Measurements from ENCODE around the gene SUSD2.

The SUSD2 gene

DNA sequence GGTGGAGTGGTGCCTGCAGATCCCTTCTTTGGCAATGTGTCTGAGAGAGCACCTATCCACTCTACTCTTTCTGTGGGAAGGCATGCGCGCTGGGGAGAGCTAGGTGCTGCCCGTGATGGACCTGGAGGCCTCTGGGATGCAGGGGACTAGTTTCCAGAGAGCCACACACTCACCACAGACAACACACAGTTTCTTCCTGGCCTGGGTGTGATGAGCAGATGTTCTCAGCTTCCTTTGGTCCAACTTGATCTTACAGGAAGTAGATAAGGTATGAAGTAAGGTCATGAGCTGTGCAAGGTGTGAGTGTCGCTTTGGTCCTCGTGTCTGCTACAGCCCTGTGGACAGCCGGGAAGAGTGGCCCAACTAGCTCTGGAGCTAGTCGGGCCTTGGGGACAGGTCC is 27.3 kb upstream of the SUSD2 start:
- peak in 1 of 2 donors; percentile 31 for DNase-seq

DNA sequence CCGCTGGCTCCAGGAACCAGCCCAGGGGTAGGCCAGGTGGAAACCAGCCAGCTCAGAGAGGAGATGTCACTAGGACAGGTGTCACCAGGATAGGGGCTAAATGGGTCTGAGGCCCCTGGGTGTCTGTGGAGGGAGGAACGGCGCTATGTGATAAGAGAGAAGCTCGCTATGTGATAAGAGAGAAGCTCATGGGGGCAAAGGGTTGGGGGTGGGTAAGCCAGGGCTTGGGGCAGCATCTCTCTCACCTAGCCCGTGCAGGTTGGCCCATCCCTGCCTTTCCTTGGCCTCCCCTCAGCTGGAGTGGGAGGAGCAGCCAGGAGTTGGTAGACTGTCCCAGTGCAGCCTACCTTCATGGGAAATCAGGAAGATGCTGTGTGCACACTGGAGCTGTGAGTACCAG is 26.5 kb upstream of the SUSD2 start:
- no peak for DNase-seq

DNA sequence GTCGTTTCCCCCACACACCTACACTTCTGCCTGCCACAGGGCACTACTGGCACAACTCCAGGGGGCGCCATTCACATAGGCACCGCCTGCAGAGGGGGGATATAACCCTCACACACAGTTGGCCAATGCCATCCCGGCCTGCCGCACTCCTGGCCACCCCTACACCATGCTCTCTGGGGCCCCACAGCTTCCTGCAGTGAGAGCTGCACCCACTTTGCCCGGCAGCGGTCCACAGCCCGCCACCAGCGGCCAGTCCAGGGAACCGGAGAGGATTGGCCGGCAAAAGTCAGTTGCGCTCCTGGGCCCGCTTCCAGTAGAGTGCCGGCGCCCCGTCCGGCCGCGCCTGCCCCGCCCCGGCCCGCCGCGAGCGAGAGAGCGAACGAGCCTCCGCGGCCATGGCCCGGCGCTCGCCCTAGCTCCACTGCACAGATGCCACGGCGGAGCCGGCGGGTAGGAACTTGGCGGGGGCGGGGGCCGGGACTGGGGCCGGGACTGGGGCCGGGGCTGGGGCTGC is 25.6 kb upstream of the SUSD2 start:
- DNase-seq, result peak; percentile 45 to 58

DNA sequence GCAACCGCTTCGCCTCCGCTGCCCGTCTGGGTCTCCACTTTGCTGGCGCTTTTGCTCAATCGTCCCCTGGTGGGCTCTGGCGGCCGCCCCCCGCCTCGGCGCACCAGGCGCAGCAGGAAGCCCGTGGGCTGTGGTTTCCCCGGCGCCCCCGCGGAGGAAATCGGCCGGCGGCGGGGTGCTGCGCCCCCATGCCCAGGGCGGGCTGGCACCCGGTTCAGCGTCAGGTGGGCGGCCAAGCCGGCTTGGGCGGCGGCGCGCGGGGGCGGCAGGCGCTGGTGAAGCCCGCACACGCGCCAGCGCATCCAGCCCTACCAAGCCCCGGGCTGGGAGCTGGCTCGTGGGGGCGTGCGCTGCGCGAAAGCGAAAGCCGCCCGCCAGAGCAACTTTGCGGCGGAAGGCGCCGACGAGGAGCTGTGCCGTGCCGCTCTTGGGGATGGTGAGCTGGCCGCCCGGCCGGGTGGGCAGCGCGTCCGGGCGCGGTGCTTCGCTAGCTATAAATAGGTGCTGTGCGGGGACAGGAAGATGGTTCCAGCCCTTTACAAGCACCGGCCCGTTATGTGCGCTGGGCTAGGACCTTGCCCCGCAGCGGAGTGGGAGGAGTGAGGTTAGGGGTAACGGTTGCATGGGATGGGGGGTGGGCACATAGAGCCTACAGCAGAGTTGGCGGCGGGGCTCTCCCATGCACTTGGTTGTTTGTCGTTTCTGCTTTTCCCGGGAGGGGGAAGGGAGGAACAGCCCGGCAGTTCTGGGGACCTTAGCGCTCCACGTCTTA is 25.0 kb upstream of the SUSD2 start:
- DNase-seq, result peak in 1 of 2 donors; percentile 39

DNA sequence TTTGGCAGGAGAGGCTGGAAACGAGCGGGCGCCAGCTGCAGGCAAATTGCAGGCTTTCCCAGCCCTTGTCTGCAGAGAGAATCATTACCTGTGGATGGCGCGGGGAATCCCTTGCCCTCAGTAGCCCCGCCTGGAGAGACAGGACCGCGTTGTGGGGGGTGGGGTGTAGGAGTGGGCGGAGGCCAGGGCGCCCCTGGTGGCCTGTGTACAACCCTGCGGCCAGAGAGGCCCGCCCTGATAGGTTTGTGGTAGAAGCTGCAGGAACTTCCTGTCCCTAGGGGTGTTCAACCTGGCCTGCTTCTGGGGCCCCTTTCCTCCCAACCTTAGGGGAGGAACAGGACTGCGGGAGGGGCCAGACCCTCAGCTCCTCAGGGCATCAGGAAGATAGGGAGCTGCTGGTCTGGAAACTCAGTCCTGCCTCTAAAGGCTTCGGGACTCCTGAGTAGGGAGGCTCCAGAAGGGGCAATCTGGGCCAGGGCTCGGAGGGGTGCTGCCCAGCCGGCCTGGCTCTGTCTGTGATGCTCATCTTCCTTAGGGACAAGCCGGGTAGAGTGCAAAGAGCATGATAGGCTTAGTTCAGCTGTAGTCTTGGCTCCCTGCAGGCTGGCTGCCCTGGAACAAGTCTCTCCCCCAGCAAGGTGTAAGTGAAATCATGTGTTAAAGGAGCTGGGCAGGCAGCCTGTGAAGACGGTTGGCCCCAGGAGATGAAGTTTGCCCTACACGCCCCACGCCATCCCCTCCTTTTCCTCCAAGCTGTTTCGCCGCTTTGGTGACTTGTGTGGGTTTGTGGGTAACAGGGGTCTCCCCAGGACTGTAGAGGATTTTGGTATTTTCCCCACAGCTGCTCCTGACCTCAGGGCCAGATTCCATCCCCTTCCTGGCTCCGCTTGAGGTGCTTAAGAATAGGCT is 24.1 kb upstream of the SUSD2 start:
- DNase-seq, result peak; percentile 87 to 91

DNA sequence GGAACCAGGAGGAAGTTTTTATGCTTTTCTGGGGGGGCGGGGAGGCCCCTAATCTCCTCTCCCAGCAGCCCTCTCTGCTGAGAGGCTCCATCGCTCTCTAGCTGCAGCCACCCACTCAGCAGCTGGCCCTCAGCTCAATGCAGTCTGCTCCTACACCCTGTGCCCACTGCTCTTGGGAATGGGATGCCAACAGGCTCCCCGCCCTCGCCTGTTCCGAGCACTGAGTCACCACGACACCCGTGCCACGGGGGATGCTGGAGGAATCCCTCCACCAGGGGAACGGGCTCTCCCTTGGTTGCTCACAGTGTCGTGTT is 23.5 kb upstream of the SUSD2 start:
- no peak for DNase-seq

DNA sequence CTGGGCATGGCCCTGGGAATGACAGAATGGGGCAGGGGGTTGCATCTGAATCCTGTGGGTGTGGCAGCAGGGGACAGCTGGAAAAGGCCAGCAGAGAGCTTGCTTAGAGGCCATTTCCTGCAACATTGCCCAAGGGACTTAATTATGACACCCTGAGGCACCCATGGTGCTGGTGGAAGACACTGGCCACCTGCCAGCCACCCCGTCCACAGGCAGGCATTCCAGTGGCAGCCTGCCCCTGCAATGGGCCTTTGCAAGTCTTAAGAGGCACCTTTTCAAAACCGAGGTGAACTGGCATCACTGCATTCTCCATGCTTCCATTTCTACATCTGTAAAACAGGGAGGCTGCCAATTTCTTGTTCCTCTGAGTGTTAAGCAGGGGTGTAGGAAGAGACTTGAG is 21.6 kb upstream of the SUSD2 start:
- no peak for DNase-seq

DNA sequence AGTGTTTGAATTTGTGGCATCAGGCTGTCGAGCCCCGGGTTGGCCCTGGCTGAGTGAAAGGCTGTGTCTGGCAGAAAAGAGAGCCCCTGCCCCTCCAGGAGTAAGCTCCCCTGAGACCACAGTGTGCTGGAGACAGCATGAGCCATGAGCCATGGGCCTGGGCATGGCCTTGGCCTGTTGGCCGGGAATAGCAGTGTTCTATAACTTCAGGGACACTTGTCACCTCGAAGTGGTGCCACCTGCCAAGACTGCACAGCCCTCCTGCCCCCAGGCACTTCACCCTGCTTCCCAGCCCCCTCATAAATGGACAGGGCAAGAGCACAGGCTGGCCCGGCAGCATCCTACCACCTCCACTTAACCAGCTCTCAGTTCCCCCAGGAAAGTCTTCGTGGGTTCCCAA is 20.7 kb upstream of the SUSD2 start:
- no peak for DNase-seq

DNA sequence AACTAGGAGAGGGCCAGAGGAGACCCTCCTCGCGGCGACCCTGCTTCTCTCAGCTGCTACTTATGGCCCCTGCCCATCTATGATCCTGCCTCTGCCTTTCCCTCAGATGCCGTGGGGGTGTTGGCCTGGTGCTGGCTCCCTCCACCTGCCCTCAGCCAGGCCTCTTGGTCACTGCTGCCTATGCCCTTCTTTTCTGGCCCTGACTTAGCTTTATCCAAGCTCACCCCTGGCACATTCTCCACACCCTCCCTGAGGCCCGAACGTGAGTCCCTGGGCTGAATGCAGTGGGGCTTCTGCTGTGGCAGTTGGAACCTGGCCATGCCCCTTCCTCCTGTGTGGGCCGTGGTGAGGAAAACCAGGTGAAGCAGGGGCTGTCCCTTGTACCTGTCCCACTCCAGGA is 19.8 kb upstream of the SUSD2 start:
- no peak for DNase-seq

DNA sequence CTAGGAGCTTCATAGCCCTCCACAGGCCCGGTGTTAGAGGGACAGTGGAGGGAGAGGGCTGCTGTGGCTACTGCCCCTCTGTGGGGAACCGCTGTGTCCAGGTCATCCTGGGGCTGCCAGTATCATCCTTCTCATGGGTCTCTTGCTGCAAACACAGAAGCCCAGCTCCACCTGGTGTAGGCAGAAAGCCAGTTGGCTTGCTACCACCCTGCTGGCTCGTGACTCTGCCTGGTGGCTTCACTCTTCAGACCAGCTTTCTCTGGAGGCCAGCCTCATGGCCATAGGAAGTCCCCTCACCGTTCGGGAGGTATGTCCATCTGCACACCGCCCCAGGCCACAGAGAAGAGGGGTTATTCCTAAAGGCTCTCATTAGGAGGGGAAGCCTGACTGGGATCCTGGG is 19.4 kb upstream of the SUSD2 start:
- DNase-seq, result no peak

DNA sequence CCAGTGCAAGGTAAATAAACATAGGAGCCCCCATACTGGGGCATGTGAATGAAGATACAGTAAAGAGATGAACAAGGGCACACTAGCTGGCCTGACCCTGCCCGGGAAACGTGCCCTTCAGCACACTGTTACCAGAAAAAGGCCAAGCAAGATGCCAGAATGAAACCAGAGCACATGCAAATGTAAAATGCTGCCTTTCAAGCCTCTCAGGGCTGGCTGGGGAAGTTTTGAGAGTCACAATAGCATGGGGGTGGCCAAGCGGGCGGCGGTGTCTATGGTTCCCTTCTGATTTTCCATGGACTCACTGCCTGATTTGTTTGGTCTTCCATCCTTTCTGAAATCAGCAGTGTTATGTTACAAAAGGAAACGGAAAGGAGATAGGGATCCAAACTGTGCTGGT is 18.9 kb upstream of the SUSD2 start:
- DNase-seq, result no peak

DNA sequence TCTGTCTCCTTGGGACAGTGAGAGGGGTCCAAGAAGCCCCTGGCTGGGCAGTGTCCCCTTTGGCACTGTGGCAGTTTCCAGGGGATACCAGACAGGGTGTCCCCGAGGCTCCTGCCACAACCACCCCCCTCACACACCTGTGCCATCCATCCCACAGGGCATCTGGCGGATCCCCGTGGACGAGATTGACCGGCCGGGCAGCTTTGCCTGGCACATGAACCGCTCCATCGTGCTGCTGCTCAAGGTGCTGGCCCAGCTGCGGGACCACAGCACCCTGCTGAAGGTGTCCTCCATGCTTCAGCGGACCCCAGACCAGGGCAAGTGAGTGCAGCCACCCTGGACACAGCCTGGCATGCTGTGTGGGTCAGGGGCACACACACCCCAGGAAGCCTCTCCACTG is 17.0 kb upstream of the SUSD2 start:
- no peak for DNase-seq

DNA sequence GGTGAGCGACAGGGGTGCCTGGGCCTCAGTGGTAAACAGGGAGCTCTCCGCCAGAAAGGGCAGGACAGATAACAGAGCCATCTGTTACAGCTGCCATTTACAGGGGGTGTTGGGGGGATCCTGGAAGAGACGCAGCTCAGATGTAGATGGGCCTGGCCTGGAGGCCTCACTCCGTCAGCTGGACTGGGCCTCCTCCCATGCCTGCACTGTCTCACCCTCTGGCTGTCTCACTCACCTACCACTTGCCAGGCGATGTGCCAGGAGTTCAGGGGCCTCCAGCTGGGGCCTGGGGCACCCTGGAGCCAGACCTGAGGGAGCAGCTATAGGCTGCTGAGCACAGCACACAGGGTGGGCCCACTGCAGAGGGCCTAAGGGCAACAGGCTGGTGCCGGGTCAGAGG is 16.3 kb upstream of the SUSD2 start:
- no peak for DNase-seq

DNA sequence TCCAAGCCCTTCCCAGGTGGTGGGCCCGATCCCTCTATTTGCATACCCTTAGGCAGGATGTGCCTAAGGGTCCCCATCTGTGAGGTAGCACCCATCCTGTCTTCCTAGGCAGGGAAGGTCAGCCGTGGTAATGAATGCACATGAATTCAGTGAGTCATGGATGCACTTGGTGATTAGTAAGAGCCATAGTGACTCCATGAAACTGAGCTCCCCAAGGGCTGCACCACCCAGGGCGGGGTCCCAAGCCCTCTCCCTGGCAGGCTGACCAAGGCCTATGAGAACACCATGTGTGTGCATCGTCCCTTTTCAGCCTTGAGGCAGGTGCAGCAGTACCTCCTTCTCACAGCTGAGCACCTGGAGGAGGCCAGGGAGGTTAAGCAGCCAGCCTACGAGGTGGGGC is 15.6 kb upstream of the SUSD2 start:
- DNase-seq, result no peak

DNA sequence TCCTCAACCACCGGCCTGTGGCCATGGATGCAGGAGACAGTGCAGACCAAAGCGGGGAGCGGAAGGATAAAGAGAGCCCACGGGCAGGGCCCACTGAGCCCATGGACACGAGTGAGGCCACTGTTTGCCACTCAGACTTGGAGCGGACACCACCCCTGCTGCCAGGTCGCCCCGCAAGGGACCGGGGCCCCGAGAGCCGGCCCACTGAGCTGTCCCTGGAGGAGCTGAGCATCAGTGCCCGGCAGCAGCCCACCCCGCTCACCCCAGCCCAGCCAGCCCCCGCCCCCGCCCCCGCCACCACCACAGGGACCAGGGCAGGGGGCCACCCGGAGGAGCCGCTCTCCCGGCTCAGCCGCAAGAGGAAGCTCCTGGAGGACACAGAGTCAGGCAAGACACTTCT is 14.5 kb upstream of the SUSD2 start:
- no peak for DNase-seq

DNA sequence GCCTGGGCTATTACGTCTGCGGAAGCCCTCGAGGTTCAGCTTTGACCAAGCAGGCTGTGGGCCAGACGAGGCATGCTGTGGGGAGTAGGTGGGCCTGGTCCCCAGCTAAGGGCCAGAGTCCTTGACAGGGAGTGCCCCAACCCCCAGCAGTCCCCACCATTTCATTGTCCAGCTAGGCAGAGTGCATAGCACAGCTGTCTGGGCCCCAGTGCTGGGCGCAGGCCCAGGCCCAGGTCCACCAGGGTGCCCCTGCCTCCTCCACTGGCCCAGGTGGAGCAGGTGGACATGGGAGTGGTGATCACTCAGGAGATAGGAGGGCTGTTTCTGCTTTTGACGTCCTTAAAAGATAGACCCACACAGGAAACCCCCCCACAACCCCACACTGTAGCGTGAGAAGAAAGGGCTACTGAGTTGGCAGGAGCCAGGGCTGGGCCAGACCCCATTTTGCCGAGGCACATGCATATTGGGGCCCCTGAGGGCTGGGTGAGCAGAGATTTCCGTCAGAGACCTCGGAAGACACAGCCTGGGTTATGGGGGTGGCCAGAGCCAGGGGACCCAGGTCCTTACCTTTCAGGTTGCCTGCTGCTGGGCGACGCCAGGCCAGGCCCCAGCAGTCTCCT is 11.7 kb upstream of the SUSD2 start:
- no peak for DNase-seq

DNA sequence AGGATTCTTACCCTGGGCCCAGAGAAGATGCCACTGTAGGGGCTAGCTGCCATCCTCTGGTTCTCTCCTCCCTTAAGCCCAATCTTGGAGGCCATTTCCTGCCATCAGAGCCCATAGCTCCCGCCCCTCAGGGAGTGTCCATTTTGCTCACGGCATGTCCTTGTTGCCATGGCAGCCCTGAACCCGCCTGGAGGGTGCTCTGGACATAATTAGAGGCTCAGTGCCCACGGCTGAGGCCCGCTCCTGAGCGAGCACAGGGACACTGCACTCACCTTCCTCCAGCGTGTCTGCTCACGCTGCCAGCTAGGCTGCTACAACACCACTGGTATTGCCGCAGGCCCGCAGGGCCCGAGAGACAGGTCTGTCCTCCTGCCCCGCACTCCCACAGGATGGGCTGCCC is 11.1 kb upstream of the SUSD2 start:
- no peak for DNase-seq

DNA sequence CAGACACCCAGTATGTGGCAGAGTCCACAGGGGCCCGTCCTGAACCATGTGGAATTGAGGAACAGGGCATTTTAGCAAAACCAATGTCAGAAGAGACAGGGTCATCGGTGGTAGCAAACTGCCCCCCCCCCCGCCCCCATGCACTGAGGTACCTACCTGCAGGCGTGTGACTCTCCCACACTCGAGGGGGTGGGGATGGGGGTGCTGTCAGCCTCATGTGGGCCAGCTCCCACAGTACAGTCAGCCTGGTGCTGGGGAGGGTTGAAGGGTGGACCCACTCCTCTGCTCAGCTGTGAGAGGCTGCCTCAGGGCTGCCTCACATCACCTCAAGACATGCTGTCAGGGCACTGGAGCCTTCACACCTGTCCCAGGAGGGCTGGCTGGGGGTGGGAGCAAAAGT is 10.7 kb upstream of the SUSD2 start:
- DNase-seq, result no peak

DNA sequence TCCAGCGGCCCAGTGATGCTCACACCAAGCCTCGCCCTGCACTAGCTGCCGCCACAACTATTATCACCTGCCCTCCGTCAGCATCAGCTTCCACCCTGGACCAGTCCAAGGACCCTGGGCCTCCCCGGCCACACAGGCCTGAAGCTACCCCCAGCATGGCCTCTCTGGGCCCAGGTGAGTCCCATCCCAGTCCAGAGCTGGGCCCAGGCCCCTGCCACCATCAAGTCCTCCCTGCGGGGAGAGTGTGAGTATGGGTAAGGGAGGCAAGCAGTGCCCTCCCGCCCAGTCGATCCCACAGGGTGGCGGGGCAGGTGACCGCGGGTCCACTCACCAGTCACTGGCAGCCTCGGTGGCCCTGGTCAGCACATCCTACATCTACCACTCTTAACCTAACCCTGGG is 9.5 kb upstream of the SUSD2 start:
- no peak for DNase-seq

DNA sequence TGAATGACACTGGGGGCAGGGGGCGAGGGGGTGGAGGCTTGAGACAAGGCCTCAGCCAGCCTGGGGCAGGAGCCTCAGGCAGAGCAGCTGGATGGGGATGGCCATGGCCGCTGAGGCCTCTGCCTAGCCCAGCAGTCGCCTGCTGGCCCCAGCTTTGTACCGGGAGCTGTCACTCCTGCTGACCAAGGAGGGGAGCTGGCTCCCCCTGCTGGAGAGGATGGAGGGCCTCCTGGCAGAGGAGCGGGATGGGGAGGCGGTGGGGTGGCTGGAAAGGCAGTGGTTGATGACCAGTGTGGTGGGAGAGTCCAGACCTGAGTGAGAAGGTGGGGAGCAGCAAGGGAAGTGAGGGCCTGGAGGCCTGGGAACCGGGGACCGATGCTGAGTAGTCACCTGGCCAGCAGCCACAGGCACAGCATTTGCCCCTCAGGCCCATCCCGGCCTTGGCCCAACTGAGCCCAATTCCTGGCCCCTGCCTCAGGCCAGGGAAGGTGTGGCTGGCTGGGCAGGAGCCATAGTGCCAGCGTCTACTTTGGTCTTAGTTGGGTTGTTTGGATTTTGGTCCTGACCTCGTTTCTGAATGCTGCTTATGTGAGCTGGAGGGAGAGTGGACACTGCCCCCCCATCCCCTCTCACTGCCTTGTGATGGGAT is 6.0 kb upstream of the SUSD2 start:
- DNase-seq, result peak; percentile 60 to 67

DNA sequence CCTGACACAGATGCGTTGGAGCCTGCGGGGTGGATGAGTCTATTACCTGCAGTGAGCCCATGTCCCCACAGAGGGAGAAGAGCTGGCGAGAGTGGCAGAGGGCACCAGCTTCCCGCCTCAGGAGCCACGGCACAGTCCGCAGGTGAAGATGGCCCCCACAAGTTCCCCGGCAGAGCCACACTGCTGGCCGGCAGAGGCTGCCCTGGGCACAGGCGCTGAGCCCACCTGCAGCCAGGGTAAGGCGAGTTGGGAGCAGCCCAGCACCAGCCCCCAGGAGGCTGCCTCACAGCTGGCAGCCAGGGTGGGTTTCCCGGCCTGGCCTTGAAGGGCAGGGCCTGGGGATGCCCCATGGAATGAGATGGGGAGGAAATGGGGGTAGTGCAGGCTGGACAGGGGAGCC is 5.2 kb upstream of the SUSD2 start:
- no peak for DNase-seq

DNA sequence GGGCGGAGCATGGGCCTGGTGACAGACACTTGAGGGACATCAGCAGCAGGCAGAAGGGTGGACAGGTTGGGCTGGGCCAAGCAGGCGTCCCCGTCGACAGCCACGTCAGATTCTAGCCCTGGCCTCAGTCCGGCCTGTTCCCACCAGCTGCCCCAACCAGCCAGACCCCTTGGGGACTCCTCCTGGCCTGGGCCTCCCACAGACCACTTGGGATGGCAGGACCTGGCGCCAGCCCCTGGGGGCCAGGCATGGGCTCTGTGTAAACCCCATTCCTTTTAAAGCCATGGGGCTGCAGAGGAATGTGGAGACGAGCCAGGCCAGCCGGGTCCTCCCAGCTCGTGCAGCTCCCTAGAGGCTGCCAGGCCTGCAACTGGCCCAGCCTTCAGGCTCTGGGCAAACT is 4.7 kb upstream of the SUSD2 start:
- DNase-seq, result no peak

DNA sequence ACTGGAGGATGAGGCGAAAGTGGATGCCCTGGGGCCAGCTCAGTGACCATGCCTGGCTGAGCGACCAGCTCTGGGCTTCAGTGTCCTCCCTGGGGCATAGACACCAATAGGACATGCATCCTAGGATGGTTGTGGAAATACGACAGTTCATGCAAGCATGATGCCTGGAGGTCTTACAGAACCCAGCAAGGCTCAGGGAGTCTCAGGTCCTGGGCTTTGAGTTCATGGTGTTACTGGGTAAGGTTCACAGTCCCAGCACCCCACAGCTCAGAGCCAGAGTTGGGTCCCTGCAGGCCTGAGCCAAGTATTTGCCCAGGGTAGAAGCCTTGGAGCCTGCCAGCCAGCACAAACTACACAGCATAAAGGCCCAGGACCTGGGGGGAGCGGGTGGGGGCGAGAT is 4.2 kb upstream of the SUSD2 start:
- DNase-seq, result no peak

All from CD4-positive, alpha-beta T cell treated with Interferon alpha-2 for 1 hour (primary cell).